Hepatocyte (in vitro differentiated cells): ENCODE data around the gene P4HB. TPM values are rescaled to one million over a fixed set of nuclear protein-coding genes. Genes with fewer than 3 reads are reported as not detected.

Experiments
- DNase-seq: peaks from one replicate; pipeline ENCODE4 v3.0.0-alpha.2; 2016; ENCODE audit warnings: low spot score
- H2AFZ ChIP-seq: fragments of 200-600 bp; sonication (generic); 2 replicates; pipeline ENCODE4 v1.6.0; 2016; ENCODE audit warnings: antibody characterized with exemption, mild to moderate bottlenecking
- H3K27ac ChIP-seq: fragments of 200-600 bp; sonication (generic); 2 replicates; pipeline ENCODE4 v1.5.1; 2016; ENCODE audit warnings: mild to moderate bottlenecking
- H3K27me3 ChIP-seq: fragments of 200-600 bp; sonication (generic); 2 replicates; pipeline ENCODE4 v1.6.1; 2016
- H3K36me3 ChIP-seq: fragments of 200-600 bp; sonication (generic); replicated peaks from 2 replicates; pipeline ENCODE4 v1.5.1; 2016; ENCODE audit warnings: low read depth; ENCODE audit not compliant: insufficient read depth
- H3K4me1 ChIP-seq: fragments of 200-600 bp; sonication (generic); 2 replicates; pipeline ENCODE4 v1.5.1; 2016; ENCODE audit warnings: mild to moderate bottlenecking, moderate library complexity; ENCODE audit not compliant: insufficient read depth
- H3K4me2 ChIP-seq: fragments of 200-600 bp; sonication (generic); 2 replicates; pipeline ENCODE4 v1.6.0; 2016
- H3K4me3 ChIP-seq: fragments of 200-600 bp; sonication (generic); 2 replicates; pipeline ENCODE4 v1.5.1; 2016; ENCODE audit warnings: mild to moderate bottlenecking
- H3K79me2 ChIP-seq: fragments of 200-600 bp; sonication (generic); 2 replicates; pipeline ENCODE4 v1.6.0; 2017; ENCODE audit warnings: mild to moderate bottlenecking
- H3K9me2 ChIP-seq: fragments of 200-600 bp; sonication (generic); replicated peaks from 2 replicates; pipeline ENCODE4 v1.6.0; 2017; ENCODE audit warnings: mild to moderate bottlenecking; ENCODE audit not compliant: insufficient read depth
- H3K9me3 ChIP-seq: fragments of 200-600 bp; sonication (generic); 2 replicates; pipeline ENCODE4 v1.5.1; 2016; ENCODE audit warnings: low read depth, mild to moderate bottlenecking
- H4K20me1 ChIP-seq: fragments of 200-600 bp; sonication (generic); 2 replicates; pipeline ENCODE4 v1.6.0; 2016; ENCODE audit warnings: mild to moderate bottlenecking; ENCODE audit not compliant: insufficient read depth, poor library complexity, severe bottlenecking
- EZH2 ChIP-seq: fragments of 200-600 bp; sonication (generic); IDR thresholded peaks from 2 replicates; pipeline ENCODE4 v1.6.1; 2016; ENCODE audit warnings: antibody characterized with exemption, mild to moderate bottlenecking, borderline replicate concordance
- EZH2phosphoT487 ChIP-seq: fragments of 200-600 bp; sonication (generic); IDR thresholded peaks from one replicate; pipeline ENCODE4 v1.6.1; 2018; ENCODE audit warnings: antibody characterized with exemption, mild to moderate bottlenecking, low read depth, moderate library complexity; ENCODE audit not compliant: unreplicated experiment, severe bottlenecking
- WGBS: methylation state at CpG from one replicate; pipeline ENCODE4 v1.1.6; 2016; ENCODE audit warnings: low lambda C conversion rate; ENCODE audit errors: missing lambda C conversion rate; 5-methylcytosine and 5-hydroxymethylcytosine counted together
- polyA plus RNA-seq: library from polyadenylated mRNA; unstranded; fragments of >200 nt; fragmentation: Nextera tagmentation; extraction: Ambion mirVana; gene quantifications from 2 replicates; pipeline ENCODE4 v1.2.1, GENCODE V29; 2016
- total RNA-seq: library from RNA; depleted of rRNA; stranded (reverse); fragments of >200 nt; gene quantifications from 2 replicates; pipeline ENCODE4 v1.2.3, GENCODE V29; 2014
- TF ChIP-seq, protein P1 (sequence below): fragments of 200-600 bp; sonication (generic); IDR thresholded peaks from 2 replicates; pipeline ENCODE4 v1.5.1; 2016; ENCODE audit warnings: antibody characterized with exemption, mild to moderate bottlenecking; ENCODE audit not compliant: poor library complexity

Gene P4HB
- total and polyA plus RNA-seq, 2 experiments from 2014 or later: 1,240 to 1,316 TPM

- H3K4me3 ChIP-seq: no peak overlapping the region
- no peaks in the 10 kb centered on the region for H3K9me2 ChIP-seq
- no peaks in the 10 kb centered on the region for H4K20me1 ChIP-seq
- no peak overlapping the region for H2AFZ ChIP-seq
- H3K9me3 ChIP-seq: no peaks in the 10 kb centered on the region
- H3K4me2 ChIP-seq: no peak overlapping the region
- 98% methylated on average over 30 of the region's 30 CpGs for WGBS
- no peak overlapping the region for H3K27ac ChIP-seq
- no peaks in the 10 kb centered on the region for H3K4me1 ChIP-seq
- no peaks in the 10 kb centered on the region for H3K79me2 ChIP-seq
- H3K36me3 ChIP-seq: no peaks in the 10 kb centered on the region
- TF ChIP-seq, protein P1, sequence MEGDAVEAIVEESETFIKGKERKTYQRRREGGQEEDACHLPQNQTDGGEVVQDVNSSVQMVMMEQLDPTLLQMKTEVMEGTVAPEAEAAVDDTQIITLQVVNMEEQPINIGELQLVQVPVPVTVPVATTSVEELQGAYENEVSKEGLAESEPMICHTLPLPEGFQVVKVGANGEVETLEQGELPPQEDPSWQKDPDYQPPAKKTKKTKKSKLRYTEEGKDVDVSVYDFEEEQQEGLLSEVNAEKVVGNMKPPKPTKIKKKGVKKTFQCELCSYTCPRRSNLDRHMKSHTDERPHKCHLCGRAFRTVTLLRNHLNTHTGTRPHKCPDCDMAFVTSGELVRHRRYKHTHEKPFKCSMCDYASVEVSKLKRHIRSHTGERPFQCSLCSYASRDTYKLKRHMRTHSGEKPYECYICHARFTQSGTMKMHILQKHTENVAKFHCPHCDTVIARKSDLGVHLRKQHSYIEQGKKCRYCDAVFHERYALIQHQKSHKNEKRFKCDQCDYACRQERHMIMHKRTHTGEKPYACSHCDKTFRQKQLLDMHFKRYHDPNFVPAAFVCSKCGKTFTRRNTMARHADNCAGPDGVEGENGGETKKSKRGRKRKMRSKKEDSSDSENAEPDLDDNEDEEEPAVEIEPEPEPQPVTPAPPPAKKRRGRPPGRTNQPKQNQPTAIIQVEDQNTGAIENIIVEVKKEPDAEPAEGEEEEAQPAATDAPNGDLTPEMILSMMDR: no peak
- TF ChIP-seq EZH2phosphoT487 (no peak), EZH2 (no peak)
- DNase-seq: no peak
- H3K27me3 ChIP-seq: no peaks in the 10 kb centered on the region
Measured at GRCh38 chr17:81843713-81844326, 16.5 kb downstream of the P4HB start.

- Histone ChIP-seq H2AFZ (no peak overlapping the region), H3K27me3 (no peaks in the 10 kb centered on the region), H3K4me2 (no peak overlapping the region), H3K9me2 (no peaks in the 10 kb centered on the region), H3K27ac (no peak overlapping the region), H3K36me3 (no peaks in the 10 kb centered on the region), H3K79me2 (no peaks in the 10 kb centered on the region), H3K9me3 (no peaks in the 10 kb centered on the region), H4K20me1 (no peaks in the 10 kb centered on the region), H3K4me1 (no peaks in the 10 kb centered on the region), H3K4me3 (no peak overlapping the region)
- WGBS: 89% methylated on average over 21 of the region's 21 CpGs
- TF ChIP-seq EZH2 (no peak), EZH2phosphoT487 (no peak)
- TF ChIP-seq, protein P1: no peak
- no peak for DNase-seq
Measured at GRCh38 chr17:81842725-81843504, 17.4 kb downstream of the P4HB start.

DNA sequence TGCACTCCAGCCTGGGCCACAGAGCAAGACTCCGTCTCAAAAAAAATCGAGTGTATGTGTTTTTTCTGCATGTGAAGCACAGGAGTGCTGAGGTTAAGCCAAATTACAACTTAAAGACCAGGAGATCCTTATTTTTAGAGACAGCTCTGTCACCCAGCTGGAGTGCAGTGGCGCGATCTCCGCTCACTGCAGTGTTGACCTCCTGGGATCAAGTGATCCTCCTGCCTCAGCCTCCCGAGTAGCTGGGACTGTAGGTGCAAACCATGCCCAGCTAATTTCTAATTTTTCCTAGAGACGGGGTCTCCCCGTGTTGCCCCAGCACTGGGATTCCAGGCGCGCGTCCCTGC, 18.0 kb downstream of the P4HB start:
- Histone ChIP-seq H3K9me2 (no peaks in the 10 kb centered on the region), H3K27ac (no peak overlapping the region), H3K9me3 (no peaks in the 10 kb centered on the region), H3K79me2 (no peaks in the 10 kb centered on the region), H3K27me3 (no peaks in the 10 kb centered on the region), H3K36me3 (no peaks in the 10 kb centered on the region), H3K4me1 (no peaks in the 10 kb centered on the region), H2AFZ (no peak overlapping the region), H4K20me1 (no peaks in the 10 kb centered on the region), H3K4me3 (no peak overlapping the region), H3K4me2 (no peak overlapping the region)
- TF ChIP-seq EZH2 (no peak), EZH2phosphoT487 (no peak)
- TF ChIP-seq, protein P1: no peak
- 95% methylated on average over 11 of the region's 11 CpGs for WGBS
- DNase-seq: no peak
